HG03342 (cell line): ENCODE measurements around the gene ITPK1.
A peak's percentile ranks its signal among the peaks of the same experiment; 100 is the strongest.
"Not testable (repeated sequence)": the region's sequence is repeated elsewhere in the genome, so short reads cannot be mapped to it uniquely, and the experiment has no call there.

Experiments
- ATAC-seq: cut with Tn5 transposase; IDR thresholded peaks from one replicate; pipeline ENCODE4 v1.9.1; 2021; ENCODE audit warnings: mild to moderate bottlenecking, moderate library complexity; ENCODE audit not compliant: unreplicated experiment

ITPK1 gene

GRCh38 chr14:93115821-93116675 is at the start of gene ITPK1:
Gene ITPK1 (minus strand): TSS chr14:93115925. CDS start chr14:93115163, 762 bp downstream.
- peak; percentile 55 for ATAC-seq

- no peak for ATAC-seq
Measured at GRCh38 chr14:93163564-93163963, 47.8 kb upstream of the ITPK1 start.

- no peak for ATAC-seq
Measured at GRCh38 chr14:93161411-93161940, 45.8 kb upstream of the ITPK1 start.

DNA sequence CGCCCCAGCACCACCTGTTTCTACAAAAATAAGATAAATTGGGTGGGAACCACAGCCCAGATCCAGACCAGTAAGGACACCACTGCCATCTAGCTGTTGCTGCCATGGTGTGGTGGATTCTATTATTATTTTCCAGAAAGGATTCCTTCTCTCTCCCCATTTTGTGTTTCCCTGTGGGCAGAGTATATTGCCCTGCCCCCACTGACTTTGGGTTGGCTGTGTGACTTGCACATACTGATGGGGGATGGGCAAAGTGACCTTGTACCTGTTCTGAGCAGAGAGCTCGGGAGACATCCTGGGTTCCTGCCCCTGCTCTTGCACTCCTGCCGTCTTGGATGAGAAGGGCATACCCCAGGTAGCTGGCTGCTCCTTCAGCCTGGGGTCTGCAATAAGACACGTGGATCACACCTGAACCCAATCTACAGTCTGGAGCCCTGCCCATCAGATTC is 44.7 kb upstream of the ITPK1 start:
- no peak for ATAC-seq

GRCh38 chr14:93159625-93160352 is 44.1 kb upstream of the ITPK1 start:
- not testable (repeated sequence) for ATAC-seq

GRCh38 chr14:93158349-93158748 is 42.6 kb upstream of the ITPK1 start:
- not testable (repeated sequence) for ATAC-seq

- ATAC-seq, result no peak
Measured at GRCh38 chr14:93156693-93157369, 41.1 kb upstream of the ITPK1 start.

- ATAC-seq, result no peak
Measured at GRCh38 chr14:93155667-93156066, 39.9 kb upstream of the ITPK1 start.

DNA sequence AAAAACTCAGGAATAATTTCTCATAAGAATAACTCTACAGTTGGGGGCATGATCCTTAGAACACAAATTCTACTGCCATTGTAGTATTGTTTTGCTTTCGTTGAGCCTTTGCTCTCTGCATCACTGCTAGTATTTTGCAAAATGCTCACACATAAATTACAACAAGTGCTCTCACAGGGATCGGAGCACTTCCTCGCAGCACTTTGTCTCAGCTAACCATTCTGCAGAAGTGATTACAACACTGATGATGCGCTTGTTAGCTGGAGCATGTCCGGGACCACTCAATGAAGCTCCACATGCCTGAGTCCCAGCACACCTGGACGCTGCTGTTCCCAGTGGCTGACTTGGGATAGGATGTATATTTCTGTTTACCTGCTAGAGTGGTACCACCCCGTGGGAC is 37.4 kb upstream of the ITPK1 start:
- no peak for ATAC-seq

DNA sequence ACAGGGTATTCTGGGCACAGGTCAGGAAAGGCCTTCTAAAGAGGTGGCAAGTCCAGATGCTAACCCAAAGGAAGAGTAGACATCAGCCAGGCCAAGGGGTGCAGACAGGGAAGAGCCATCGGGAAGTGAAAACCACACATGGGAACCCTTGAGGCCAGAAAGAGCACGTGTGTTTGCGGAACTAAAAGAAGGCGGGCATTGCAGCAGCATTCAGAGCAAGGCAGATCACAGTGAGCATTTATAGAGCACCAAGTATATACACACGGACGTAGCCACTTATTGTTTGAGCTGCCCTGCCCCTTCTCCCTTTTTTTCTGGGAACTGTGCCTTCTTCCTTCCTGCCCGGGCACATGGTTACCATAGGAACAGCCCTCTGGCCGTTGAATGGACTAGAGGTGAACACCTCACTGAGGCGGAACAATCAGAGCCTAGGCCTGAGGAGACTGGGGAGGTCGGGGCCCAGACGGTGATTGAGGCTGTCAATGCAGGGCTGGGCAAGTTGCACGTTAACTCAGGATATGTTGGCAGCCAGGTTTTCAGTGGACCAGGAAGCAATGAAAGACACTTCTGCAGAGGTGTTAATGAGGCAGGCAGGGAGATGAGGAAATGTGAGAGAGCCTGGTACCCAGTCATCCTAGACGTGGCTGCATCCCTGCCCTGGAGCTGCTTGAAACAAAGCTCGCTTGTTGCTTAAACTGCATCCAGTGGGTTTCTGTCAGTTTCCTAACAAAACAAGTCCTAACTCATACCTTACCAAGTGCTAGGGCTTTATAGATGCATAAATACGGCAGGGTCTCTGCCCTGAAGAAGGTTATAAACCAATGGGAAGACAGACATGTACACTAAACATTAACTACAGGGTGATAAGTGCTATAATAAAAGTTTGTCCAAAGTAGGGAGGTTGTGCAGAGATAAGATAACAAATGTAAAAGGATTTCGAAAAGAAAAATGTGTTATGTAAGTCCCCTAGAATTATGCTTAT is 34.8 kb upstream of the ITPK1 start:
- no peak for ATAC-seq

- no peak for ATAC-seq
Measured at GRCh38 chr14:93148979-93149378, 33.3 kb upstream of the ITPK1 start.

DNA sequence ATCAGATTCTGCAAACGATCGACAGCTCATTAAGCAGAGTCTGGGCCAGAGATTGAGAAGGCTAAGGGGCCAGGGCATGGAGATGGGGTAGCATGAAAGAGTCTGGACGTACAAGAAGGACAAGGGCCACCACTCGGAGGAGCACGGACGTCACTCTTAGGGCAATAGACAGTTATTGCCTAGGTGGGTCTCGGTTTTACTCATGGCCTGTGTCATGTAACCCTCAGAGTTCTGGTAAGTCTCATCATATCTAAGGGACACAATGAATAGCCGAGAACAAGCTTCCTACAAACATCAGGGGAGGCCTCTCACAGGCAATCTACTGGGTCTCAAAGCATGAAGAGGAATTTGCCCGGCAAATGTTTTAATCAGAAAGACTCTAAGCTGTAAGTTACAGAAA is 30.4 kb upstream of the ITPK1 start:
- no peak for ATAC-seq

DNA sequence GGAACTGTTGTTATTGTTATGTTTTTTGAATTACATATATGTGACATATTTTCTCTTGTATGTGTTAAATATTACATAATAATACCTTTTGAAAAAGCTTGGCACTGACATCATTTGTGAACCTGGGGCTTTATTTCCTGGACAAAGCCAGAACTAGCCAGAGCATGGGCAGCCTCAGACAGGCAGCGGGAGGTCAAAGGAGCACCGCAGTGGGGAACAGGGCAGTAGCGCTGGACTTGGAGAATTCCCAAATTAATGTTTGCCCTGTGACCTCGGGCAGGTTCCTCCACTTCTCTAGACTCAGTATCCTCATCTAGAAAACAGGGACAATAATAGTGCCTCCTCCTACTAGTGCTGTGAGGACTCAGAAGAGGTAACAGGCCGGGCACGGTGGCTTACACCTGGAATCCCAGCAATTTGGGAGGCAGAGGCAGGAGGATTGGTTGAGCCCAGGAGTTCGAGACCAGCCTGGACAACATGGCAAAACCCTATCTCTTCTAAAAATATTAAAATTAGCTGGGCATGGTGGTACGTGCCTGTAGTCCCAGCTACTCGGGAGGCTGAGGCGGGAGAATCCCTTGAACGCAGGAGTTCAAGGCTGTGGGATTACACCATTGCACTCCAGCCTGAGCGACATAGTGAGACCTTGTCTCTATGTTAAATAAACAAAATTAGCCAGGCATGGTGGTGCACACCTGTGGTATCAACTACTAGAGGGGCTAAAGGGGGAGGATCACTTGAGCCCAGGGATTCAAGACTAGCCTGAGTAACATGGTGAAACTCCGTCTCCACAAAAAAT is 27.3 kb upstream of the ITPK1 start:
- no peak for ATAC-seq

GRCh38 chr14:93137864-93138263 is 22.1 kb upstream of the ITPK1 start:
- ATAC-seq, result no peak

DNA sequence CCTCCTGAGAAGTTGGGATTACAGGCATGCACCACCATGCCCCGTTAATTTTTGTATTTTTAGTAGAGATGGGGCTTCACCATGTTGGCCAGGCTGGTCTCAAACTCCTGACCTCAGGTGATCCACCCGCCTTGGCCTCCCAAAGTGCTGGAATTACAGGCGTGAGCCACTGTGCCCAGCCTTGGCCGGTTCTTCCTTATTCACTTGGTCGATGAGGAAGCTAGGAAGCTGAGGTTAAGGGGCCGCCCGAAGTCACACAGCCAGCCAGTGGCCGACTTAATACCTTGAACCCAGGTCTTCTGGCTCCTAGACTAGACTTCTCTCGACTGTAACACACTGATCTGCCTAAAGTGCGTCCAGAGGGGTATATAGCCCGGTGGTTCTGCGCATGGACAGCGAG is 20.8 kb upstream of the ITPK1 start:
- not testable (repeated sequence) for ATAC-seq

DNA sequence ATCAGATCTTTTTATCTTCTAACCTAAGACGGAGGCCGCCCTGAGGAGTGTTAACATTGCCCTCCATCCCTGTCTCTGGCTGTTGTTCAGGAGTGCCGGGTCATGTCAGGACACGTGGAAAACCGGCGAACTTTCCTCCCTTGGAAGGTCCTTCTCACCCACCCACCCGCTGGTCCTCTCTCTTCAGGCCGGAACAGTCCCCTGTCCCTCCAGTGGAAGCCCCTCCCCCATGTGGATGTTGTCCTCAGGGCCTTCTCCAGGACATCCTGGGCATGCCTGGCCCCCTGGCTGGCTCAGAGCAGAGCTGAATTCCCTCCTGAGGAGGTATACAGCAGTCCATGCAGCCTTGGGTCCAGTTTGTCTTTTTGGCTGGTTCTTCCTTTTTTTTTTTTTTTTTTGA is 20.3 kb upstream of the ITPK1 start:
- no peak for ATAC-seq

GRCh38 chr14:93135399-93135798 is 19.7 kb upstream of the ITPK1 start:
- ATAC-seq, result no peak

DNA sequence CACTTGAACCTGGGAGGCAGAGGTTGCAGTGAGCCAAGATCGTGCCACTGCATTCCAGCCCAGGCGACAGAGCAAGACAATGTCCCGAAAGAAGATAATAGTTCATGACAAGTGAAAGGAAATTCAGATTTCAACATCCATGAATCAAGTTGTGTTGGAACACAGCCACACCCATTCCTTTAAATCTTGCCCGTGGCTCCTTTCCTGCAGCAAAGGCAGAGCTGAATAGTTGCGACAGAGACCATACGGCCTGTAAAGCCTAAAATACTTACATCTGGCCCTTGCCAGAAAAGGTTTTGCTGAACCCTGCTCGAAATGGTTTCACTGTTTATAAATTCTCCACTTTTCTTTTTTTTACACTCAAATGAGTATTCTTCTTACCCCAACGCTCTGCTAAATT is 17.7 kb upstream of the ITPK1 start:
- no peak for ATAC-seq

DNA sequence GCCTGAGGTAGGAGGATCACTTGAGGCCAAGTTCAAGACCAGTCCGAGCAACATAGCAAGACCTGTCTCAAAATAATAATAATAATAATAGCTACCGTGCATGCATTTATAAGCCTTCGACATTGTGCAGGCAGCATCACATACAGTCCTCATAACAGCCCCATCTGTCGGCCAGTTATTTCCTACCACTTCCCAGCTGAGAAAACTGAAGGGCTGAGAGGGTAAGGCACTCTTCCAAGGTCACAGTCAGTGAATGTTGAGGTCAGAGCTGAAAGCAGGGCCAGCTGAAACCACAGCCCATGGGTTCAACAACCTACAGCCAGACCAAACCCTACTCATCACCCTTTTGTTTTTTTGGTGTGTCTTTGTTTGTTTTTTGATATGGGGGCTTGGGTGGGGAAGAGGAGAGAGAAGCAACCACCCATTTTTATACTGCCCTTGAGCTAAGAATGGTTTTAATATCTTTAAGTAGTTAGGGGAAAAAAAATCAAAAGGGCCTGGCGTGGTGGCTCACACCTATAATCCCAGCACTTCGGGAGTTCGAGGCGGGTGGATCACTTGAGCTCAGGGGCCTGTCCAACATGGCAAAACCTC is 16.8 kb upstream of the ITPK1 start:
- no peak for ATAC-seq
